Duodenal mucosa (tissue), 2 donors: Measurements from ENCODE around the gene ATXN2L.
A peak's percentile ranks its signal among the peaks of the same experiment; 100 is the strongest.

Experiments used
- H3K27ac ChIP-seq: one replicate; pipeline ENCODE4 v1.7.0; 2013; ENCODE audit warnings: low read depth, low read length
- H3K27me3 ChIP-seq, 2 donors: one replicate each; pipeline ENCODE4 v1.7.0; 2013; ENCODE audit warnings: low read length in 2 of 2, control low read depth in 1 of 2; ENCODE audit not compliant: insufficient read depth in 2 of 2, control insufficient read depth in 1 of 2
- H3K36me3 ChIP-seq, 2 donors: one replicate each; pipeline ENCODE4 v1.7.0; 2013; ENCODE audit warnings: low read length in 2 of 2, control low read depth in 1 of 2; ENCODE audit not compliant: insufficient read depth in 2 of 2, control insufficient read depth in 1 of 2
- H3K4me1 ChIP-seq, 2 donors: one replicate each; pipeline ENCODE4 v1.7.0; 2013; ENCODE audit warnings: low read length in 2 of 2, control low read depth in 1 of 2; ENCODE audit not compliant: insufficient read depth in 2 of 2, control insufficient read depth in 1 of 2
- H3K4me3 ChIP-seq, 2 donors: one replicate each; pipeline ENCODE4 v1.7.0; 2013; ENCODE audit warnings: low read length in 2 of 2, low read depth in 1 of 2
- H3K9ac ChIP-seq, 2 donors: one replicate each; pipeline ENCODE4 v1.7.0; 2013; ENCODE audit warnings: low read length in 2 of 2, low read depth in 1 of 2
- H3K9me3 ChIP-seq, 2 donors: one replicate each; pipeline ENCODE4 v1.7.0; 2013; ENCODE audit warnings: low read length in 2 of 2, control low read depth in 1 of 2; ENCODE audit not compliant: control insufficient read depth in 1 of 2

ATXN2L gene

DNA sequence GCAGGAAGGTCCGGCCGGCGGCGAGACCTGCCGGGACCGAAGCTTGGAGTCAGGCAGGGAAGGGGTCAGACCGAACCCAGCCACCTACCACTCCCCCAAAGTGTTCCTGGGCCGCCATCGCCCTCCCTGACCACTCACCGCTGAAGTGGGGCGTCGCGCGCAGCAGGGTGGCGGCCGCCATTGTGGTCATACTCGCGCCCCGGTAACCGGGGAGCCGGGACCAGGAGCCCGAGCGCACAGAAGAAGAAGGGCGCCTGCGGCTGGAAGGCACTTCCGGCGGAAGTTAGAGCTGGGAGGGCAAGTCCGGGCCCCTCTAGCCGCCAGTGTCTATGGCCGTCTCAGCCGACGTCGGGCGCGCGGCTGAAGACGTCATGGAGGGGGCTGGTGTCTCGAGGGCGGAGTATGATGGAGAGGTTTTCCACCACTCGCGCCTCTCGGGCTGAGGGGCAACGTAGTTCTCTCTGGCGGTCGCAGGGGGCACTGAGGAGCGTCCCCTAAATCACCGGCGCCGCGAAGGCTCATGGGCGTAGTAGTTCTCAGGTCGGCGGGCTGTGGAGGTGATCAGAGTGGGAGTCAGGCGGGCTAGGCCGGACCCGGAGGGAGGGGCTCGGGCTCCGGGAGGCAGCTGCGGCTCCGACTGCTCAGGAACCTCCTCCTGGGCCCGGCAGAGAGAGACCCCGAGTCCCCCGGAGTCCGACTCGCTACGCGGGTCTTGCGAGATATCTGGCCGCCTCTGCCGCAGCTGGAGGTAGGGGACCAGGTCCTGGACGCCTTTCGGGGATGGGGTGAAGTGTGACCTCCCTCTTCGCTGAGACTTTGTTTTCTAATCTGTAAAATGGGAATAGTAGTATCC is 23.5 kb downstream of the ATXN2L start, which contains the start of gene TUFM:
Gene TUFM (minus strand): TSS at position 269 of the 853 bp plus-strand sequence. CDS start 79 bp downstream, at position 190.
- peak within 1 kb of the TSS; percentile 67 for H3K27ac ChIP-seq
- peaks cover 19% of the 10 kb centered on the region in 2 donors for H3K4me1 ChIP-seq

DNA sequence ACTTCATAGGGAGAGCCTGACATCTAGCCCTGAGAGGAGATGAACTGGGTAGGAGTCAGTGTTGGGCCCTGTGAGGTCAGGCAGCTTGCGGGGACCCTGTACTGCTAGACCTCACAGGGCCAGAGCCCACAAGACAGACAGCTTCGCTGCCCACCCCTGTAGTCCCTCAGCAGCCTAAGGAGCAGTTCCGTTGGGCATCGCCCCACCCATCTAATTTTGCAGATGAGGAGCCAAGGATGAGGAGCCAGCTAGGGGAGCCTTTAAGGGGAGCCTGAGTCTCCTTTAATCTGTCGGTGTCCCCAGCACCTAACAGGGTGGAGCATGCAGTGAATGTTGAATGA is 24.1 kb downstream of the ATXN2L start:
- no peaks in the 10 kb centered on the region for H3K9me3 ChIP-seq
- peak overlapping the region; percentile 93 to 96 for H3K4me3 ChIP-seq
- peak overlapping the region; percentile 67 for H3K27ac ChIP-seq
- peaks cover 19% of the 10 kb centered on the region in 2 donors for H3K4me1 ChIP-seq
- peaks cover 22 to 30% of the 10 kb centered on the region in 2 donors for H3K36me3 ChIP-seq
- H3K27me3 ChIP-seq, result no peaks in the 10 kb centered on the region
- peak overlapping the region; percentile 60 to 91 for H3K9ac ChIP-seq

More for the DNA sequence above, 23.5 kb downstream of the ATXN2L start, which contains the start of gene TUFM:
- peak within 1 kb of the TSS; percentile 90 to 91 for H3K9ac ChIP-seq
- peak within 1 kb of the TSS; percentile 93 to 96 for H3K4me3 ChIP-seq
- H3K36me3 ChIP-seq, result peaks cover 22 to 32% of the 10 kb centered on the region in 2 donors
- H3K9me3 ChIP-seq, result no peaks in the 10 kb centered on the region
- no peaks in the 10 kb centered on the region for H3K27me3 ChIP-seq

DNA sequence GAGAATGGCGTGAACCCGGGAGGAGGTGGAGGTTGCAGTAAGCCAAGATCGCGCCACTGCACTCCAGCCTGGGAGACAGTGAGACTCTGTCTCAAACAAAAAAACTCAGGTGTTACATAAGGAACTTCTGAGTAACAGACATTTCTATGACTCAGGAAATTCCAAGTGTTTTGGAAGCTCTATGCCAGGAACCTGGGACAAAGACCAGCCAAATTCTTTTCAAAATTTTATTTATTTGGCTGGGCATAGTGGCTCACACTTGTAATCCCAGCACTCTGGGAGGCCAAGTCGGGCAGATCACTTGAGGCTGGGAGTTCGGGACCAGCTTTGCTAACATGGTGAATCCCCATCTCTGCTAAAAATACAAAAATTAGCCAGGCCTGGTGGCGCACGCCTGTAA is 35.6 kb downstream of the ATXN2L start:
- Histone ChIP-seq H3K27ac (no peak overlapping the region), H3K4me3 (no peak overlapping the region)

DNA sequence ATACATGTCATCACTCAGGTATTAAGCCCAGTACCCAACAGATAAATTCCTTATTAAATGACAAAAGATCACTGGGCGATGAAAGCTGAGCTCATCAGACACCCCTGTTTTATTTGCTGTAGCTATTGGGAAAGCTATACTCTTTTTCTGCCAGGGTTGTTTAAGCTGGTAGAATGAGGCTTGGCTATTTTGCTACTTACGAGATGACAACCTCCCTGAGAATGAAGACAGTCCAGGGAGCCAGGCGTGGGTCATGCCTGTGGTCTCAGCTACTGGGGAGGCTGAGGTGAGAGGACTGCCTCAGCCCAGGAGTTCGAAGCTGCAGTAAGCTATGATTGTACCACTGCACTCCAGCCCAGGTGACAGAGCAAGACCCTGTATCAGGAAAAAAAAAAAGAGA is 36.5 kb downstream of the ATXN2L start:
- Histone ChIP-seq H3K4me3 (no peak overlapping the region), H3K36me3 (no peaks in the 10 kb centered on the region), H3K9ac (no peak overlapping the region), H3K4me1 (peaks cover 3% of the 10 kb centered on the region in 2 donors), H3K27ac (no peak overlapping the region), H3K27me3 (no peaks in the 10 kb centered on the region), H3K9me3 (no peaks in the 10 kb centered on the region)

More for the DNA sequence above, 35.6 kb downstream of the ATXN2L start:
- H3K9ac ChIP-seq, result no peak overlapping the region
- no peaks in the 10 kb centered on the region for H3K36me3 ChIP-seq
- H3K9me3 ChIP-seq, result no peaks in the 10 kb centered on the region
- no peaks in the 10 kb centered on the region for H3K27me3 ChIP-seq
- no peaks in the 10 kb centered on the region for H3K4me1 ChIP-seq

DNA sequence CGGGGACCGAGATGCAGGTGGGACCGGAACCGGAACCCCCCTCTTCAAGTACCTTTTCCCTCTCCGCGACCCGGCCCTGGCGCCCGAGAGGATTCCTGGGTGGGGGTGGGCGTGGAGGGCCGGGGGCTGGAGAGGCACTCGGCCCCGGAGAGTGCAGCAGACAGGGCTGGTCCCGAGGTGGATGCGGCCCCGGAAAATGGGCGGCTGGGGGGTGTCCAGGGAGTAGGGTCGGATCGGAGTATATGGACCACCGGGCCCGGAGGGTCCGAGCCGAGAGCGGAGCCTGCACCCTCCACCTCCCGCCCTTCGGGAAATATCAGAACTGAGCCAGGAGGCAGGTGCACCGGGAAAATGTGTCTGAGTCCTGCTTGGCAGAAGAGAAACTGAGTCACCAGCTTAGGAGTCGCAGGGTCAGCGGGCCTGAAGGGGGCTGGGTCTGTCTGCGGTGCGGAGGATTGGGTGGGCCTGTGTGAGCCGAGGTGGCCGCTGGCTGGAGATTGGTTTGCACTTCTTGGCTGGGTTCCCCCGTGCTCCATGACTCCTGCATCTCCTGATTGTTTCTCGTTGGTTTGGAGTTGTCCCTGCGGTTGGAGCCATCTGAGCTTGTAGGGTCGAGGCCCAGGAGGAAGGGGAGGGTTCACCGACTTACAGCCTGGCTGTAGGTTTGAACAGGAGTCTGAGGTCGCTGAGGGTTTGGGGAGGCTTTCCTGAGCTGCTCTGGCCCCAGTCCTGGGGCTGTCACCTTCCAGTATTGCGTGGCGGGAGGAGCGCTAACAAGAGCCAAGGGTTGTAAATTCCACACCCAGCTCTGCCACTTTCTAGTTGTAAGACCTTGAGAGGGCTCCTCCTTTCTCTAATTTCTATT is 41.4 kb downstream of the ATXN2L start:
- Histone ChIP-seq H3K4me3 (peak overlapping the region; percentile 80 to 91), H3K4me1 (peaks cover 15 to 18% of the 10 kb centered on the region in 2 donors), H3K9me3 (no peaks in the 10 kb centered on the region), H3K9ac (peak overlapping the region; percentile 93 to 98), H3K27ac (peak overlapping the region; percentile 93), H3K36me3 (peaks cover 15 to 21% of the 10 kb centered on the region in 2 donors), H3K27me3 (no peaks in the 10 kb centered on the region)

DNA sequence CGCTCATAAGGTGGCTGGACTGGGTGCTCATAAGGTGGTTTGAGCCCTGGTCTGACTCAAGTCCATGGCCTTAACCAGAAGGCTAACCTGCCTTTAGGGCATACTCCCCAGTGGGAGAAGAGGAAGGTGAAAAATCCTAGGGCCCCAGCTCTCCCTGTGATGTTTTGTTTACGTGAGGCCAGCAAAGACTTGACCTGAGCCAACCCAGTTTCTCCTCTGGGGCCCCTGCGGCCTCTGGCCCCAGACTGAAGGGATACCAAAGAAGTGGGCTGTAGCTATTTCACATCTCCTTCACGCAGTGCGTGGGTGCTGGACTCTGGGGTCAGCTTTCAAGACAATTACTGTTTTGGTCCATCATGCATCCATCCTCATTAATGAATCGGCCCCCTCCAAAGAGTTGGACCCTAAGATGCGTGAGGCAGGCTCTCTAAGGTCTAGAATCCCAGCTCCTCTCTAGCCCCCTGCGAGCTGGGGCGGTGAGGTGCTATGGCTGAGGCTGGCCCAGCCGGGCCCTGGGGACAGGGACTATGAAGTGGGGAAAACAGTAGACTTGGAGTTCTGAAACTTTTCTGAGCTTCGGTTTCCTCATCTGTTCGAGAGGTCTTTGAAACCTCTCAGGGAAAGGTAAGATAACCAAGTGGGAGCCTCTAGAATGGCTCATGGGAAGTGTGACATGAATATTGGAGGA is 42.3 kb downstream of the ATXN2L start:
- peaks cover 25 to 31% of the 10 kb centered on the region in 2 donors for H3K36me3 ChIP-seq
- no peaks in the 10 kb centered on the region for H3K27me3 ChIP-seq
- H3K9ac ChIP-seq, result peak overlapping the region; percentile 93 to 98
- H3K27ac ChIP-seq, result no peak overlapping the region
- H3K4me1 ChIP-seq, result peaks cover 15 to 18% of the 10 kb centered on the region in 2 donors
- no peaks in the 10 kb centered on the region for H3K9me3 ChIP-seq
- H3K4me3 ChIP-seq, result peak overlapping the region; percentile 80 to 91

DNA sequence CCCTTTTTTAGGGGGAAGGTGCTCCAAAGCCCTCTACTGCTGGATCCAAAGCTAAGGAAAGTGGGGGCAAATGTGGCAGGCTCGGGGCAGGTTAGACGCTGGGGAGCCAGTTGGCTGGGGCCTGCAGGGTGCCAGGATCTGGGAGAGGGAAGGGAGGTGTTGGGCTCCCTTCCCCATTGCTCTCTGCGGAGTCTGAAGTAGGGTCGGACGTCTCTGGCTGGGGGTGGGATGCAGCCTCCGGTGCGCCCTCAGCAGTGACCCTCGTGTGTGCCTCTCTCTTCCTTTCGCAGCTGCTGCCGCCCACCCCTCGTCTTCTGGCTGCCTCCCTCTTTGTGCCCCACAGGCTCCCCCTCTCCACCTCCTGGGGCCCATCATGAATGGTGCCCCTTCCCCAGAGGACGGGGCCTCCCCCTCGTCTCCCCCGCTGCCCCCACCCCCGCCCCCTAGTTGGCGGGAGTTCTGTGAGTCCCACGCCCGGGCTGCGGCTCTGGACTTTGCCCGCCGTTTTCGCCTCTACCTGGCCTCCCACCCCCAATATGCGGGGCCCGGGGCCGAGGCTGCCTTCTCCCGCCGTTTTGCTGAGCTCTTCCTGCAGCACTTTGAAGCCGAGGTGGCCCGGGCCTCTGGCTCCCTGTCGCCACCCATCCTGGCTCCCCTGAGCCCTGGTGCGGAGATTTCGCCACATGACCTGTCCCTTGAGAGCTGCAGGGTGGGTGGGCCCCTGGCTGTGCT is 43.1 kb downstream of the ATXN2L start:
- H3K4me3 ChIP-seq, result peak overlapping the region; percentile 43 to 91
- H3K9me3 ChIP-seq, result no peaks in the 10 kb centered on the region
- H3K9ac ChIP-seq, result peak overlapping the region in 1 of 2 donors; percentile 22
- peaks cover 26 to 38% of the 10 kb centered on the region in 2 donors for H3K36me3 ChIP-seq
- H3K27me3 ChIP-seq, result no peaks in the 10 kb centered on the region
- H3K4me1 ChIP-seq, result peaks cover 15 to 18% of the 10 kb centered on the region in 2 donors
- H3K27ac ChIP-seq, result no peak overlapping the region

DNA sequence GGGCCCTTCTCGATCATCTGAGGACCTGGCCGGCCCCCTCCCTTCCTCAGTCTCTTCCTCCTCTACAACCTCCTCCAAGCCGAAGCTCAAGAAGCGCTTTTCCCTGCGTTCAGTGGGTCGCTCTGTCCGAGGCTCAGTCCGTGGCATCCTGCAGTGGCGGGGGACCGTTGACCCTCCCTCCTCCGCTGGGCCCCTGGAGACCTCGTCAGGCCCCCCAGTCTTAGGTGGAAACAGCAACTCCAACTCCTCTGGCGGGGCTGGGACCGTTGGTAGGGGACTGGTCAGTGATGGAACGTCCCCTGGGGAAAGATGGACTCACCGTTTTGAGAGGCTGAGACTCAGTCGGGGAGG is 43.6 kb downstream of the ATXN2L start:
- Histone ChIP-seq H3K27me3 (no peaks in the 10 kb centered on the region), H3K9me3 (no peaks in the 10 kb centered on the region), H3K9ac (no peak overlapping the region), H3K4me3 (peak overlapping the region in 1 of 2 donors; percentile 40), H3K36me3 (peaks cover 28 to 43% of the 10 kb centered on the region in 2 donors), H3K4me1 (peaks cover 15 to 18% of the 10 kb centered on the region in 2 donors), H3K27ac (no peak overlapping the region)

DNA sequence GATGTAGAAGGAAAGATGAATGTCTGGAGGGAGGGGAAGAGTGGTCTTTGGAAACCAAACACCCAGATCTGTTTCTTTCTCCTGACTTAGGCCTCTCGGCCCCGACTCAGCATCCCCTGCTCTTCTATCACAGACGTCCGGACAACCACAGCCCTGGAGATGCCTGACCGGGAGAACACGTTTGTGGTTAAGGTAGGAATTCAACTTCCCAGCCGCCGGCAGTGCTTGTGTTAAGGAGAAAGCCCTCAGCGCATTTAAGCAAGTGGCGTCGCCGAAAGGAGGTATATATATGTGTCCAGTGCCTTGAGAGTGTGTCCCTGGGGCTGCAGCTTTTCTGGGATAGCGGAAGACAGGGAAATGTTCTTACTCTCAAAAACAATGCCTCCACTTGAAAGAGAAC is 44.4 kb downstream of the ATXN2L start:
- no peaks in the 10 kb centered on the region for H3K9me3 ChIP-seq
- no peak overlapping the region for H3K4me3 ChIP-seq
- peaks cover 15 to 18% of the 10 kb centered on the region in 2 donors for H3K4me1 ChIP-seq
- no peak overlapping the region for H3K9ac ChIP-seq
- no peaks in the 10 kb centered on the region for H3K27me3 ChIP-seq
- no peak overlapping the region for H3K27ac ChIP-seq
- peaks cover 36 to 50% of the 10 kb centered on the region in 2 donors for H3K36me3 ChIP-seq
